Activated CD8-positive, alpha-beta memory T cell treated with anti-CD3 and anti-CD28 coated beads for 24 hours (primary cell): Measurements from ENCODE around the gene PPARG.
"Not testable (repeated sequence)": the region's sequence is repeated elsewhere in the genome, so short reads cannot be mapped to it uniquely, and the experiment has no call there.

Source experiments
- DNase-seq: peaks from one replicate; pipeline ENCODE4 v3.0.0-alpha.2; 2020

PPARG gene

GRCh38 chr3:12288182-12289129 is at the start of gene PPARG:
PPARG (plus strand) TSS chr3:12289070; CDS start chr3:12379712, 90,642 bp downstream.
- no peak for DNase-seq

GRCh38 chr3:12239301-12239700 is 49.6 kb upstream of the PPARG start:
- DNase-seq = no peak

- no peak for DNase-seq
These were observed 46.1 kb upstream of the PPARG start for GRCh38 chr3:12242772-12243171.

- DNase-seq = no peak
These were observed 42.2 kb upstream of the PPARG start for GRCh38 chr3:12246497-12247163.

GRCh38 chr3:12247411-12247810 is 41.5 kb upstream of the PPARG start:
- DNase-seq = no peak

- no peak for DNase-seq
These were observed 39.4 kb upstream of the PPARG start for GRCh38 chr3:12249519-12249918.

GRCh38 chr3:12252889-12253288 is 36.0 kb upstream of the PPARG start:
- no peak for DNase-seq

GRCh38 chr3:12253516-12254343 is 35.1 kb upstream of the PPARG start:
- no peak for DNase-seq

GRCh38 chr3:12255393-12255792 is 33.5 kb upstream of the PPARG start:
- DNase-seq = no peak

GRCh38 chr3:12258911-12259310 is 30.0 kb upstream of the PPARG start:
- DNase-seq = no peak

GRCh38 chr3:12262173-12262572 is 26.7 kb upstream of the PPARG start:
- not testable (repeated sequence) for DNase-seq

- DNase-seq = no peak
These were observed 23.4 kb upstream of the PPARG start for GRCh38 chr3:12265508-12265907.

- no peak for DNase-seq
These were observed 22.8 kb upstream of the PPARG start for GRCh38 chr3:12266038-12266437.

GRCh38 chr3:12267376-12268030 is 21.4 kb upstream of the PPARG start:
- DNase-seq = no peak

- DNase-seq = no peak
These were observed 20.7 kb upstream of the PPARG start for GRCh38 chr3:12268049-12268735.

- no peak for DNase-seq
These were observed 17.9 kb upstream of the PPARG start for GRCh38 chr3:12270976-12271375.

- DNase-seq = no peak
These were observed 15.7 kb upstream of the PPARG start for GRCh38 chr3:12273045-12273695.

GRCh38 chr3:12275974-12276650 is 12.8 kb upstream of the PPARG start:
- DNase-seq = no peak

GRCh38 chr3:12276827-12277226 is 12.0 kb upstream of the PPARG start:
- not testable (repeated sequence) for DNase-seq

GRCh38 chr3:12278566-12278965 is 10.3 kb upstream of the PPARG start:
- DNase-seq = no peak
